ENCODE data around the gene LAMB1.

The LAMB1 gene

DNA sequence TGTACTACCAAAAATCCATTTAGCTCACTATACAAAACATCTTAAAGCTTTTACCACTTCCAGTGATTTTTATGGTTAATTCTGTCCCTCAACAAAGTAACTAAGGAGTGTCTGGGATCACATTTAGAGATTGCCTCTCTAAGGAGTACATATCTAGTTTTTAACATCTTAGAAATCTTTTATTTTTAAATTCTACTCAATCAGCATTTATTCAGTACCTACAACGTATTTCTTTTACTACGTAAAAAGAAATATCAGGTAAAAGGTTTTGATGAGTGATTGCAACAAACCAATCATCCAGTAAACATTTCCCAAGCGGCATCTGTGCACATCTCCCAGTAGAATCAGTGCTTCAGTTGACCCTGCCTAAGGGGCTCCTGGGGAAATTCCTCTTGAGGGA is 31.9 kb downstream of the LAMB1 start:
- Histone ChIP-seq H3K4me2 (peak overlapping the region in 5 of 11 experiments; percentile 0 to 79 (median 56); a peak in 8 of 22 replicates), H3K27ac (0 out of 22 replicates have a peak overlapping the region, but pooled peaks of 1 of the 11 experiments have one; percentile 18), H3K36me3 (no peaks in the 10 kb centered on the region), H3K9ac (no peak overlapping the region), H3K4me1 (peaks cover 0 to 19% (median 4%) of the 10 kb centered on the region in 10 experiments; a peak in 9 of 20 replicates), H3K9me3 (replicated peaks in 1 of 11) (0 out of 22 replicates have a peak, but pooled peaks cover 0 to 1% (median 0%) of the 10 kb centered on the region in 11 experiments), H4K20me1 (no peaks in the 10 kb centered on the region), H3K27me3 (no peaks in the 10 kb centered on the region), H3K4me3 (no peak overlapping the region)
- no peak for TF ChIP-seq Cebpa-rat (IDR thresholded peaks at IDR 0.05)

GRCh38 chr7:107969856-107970255 is 33.1 kb downstream of the LAMB1 start:
- Histone ChIP-seq H3K4me1 (peaks cover 0 to 19% (median 4%) of the 10 kb centered on the region in 10 experiments; a peak in 9 of 20 replicates), H3K27me3 (no peaks in the 10 kb centered on the region), H3K4me3 (no peak overlapping the region), H3K9ac (no peak overlapping the region), H3K27ac (no peak overlapping the region), H3K9me3 (replicated peaks in 1 of 11) (0 out of 22 replicates have a peak, but pooled peaks cover 0 to 2% (median 0%) of the 10 kb centered on the region in 11 experiments), H4K20me1 (no peaks in the 10 kb centered on the region), H3K4me2 (no peak overlapping the region), H3K36me3 (no peaks in the 10 kb centered on the region)
- no peak for TF ChIP-seq Cebpa-rat (IDR thresholded peaks at IDR 0.05)

- Histone ChIP-seq H3K4me1 (peaks cover 0 to 19% (median 4%) of the 10 kb centered on the region in 10 experiments; a peak in 9 of 20 replicates), H3K4me3 (no peak overlapping the region), H3K9me3 (replicated peaks in 1 of 11) (peaks cover 0 to 5% (median 0%) of the 10 kb centered on the region in 11 experiments; a peak in 2 of 22 replicates), H4K20me1 (no peaks in the 10 kb centered on the region), H3K36me3 (no peaks in the 10 kb centered on the region), H3K27ac (no peak overlapping the region), H3K27me3 (no peaks in the 10 kb centered on the region), H3K9ac (no peak overlapping the region), H3K4me2 (no peak overlapping the region)
- no peak for TF ChIP-seq Cebpa-rat (IDR thresholded peaks at IDR 0.05)
Measured at GRCh38 chr7:107968449-107968848, 34.5 kb downstream of the LAMB1 start.

GRCh38 chr7:107967420-107967819 is 35.5 kb downstream of the LAMB1 start:
- Histone ChIP-seq H3K4me2 (no peak overlapping the region), H3K27ac (no peak overlapping the region), H3K36me3 (no peaks in the 10 kb centered on the region), H3K4me1 (peaks cover 0 to 19% (median 4%) of the 10 kb centered on the region in 10 experiments; a peak in 9 of 20 replicates), H4K20me1 (no peaks in the 10 kb centered on the region), H3K27me3 (no peaks in the 10 kb centered on the region), H3K9ac (no peak overlapping the region), H3K4me3 (no peak overlapping the region), H3K9me3 (replicated peaks in 1 of 11) (peaks cover 0 to 5% (median 0%) of the 10 kb centered on the region in 11 experiments; a peak in 2 of 22 replicates)
- TF ChIP-seq Cebpa-rat (IDR thresholded peaks at IDR 0.05) = no peak

DNA sequence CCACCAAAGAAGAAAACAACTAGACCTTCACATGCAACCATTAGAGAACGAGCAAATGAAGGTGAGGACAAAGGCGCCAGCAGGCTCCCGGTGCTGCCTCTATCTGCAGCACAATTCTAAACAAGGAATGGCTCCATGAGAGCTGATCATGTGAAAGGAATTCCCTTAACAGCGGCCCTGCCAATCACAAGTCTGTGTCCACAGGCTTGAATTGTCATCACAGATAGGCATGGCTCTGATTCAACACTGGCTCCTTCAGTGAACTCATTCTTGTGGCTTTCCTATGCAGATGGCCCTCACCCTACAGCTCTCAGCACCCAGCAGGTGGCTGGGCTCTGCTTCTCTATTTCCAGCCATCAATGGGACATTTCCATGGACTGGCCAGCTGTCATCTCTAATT is 36.2 kb downstream of the LAMB1 start:
- Histone ChIP-seq H3K4me3 (no peak overlapping the region), H4K20me1 (no peaks in the 10 kb centered on the region), H3K9me3 (replicated peaks in 1 of 11) (peaks cover 0 to 5% (median 0%) of the 10 kb centered on the region in 11 experiments; a peak in 2 of 22 replicates), H3K4me2 (no peak overlapping the region), H3K27ac (no peak overlapping the region), H3K4me1 (peaks cover 0 to 12% (median 3%) of the 10 kb centered on the region in 10 experiments; a peak in 9 of 20 replicates), H3K27me3 (no peaks in the 10 kb centered on the region), H3K36me3 (no peaks in the 10 kb centered on the region), H3K9ac (no peak overlapping the region)
- TF ChIP-seq Cebpa-rat (IDR thresholded peaks at IDR 0.05) = no peak

DNA sequence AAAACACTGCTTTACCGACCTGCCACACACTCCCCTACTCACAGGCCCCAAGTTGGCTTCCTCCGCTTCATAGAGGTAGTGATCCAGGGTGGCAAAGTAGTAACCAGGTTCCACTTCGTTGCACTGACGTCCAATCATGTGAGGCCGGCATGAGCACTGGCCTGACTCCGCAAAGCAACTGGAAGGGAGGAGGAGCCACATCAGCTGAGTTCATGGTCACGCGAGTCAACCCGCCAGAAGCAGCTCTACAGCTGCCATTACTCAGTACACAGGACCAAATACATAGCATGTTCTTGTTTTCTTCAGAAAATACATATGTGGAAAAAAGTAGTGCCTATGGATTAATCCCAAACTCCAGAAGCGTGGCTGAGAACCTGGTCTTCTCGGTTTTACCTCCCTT is 38.5 kb downstream of the LAMB1 start:
- Histone ChIP-seq H3K4me2 (no peak overlapping the region), H3K4me1 (peaks cover 0 to 4% (median 0%) of the 10 kb centered on the region in 10 experiments; a peak in 6 of 20 replicates), H3K27me3 (no peaks in the 10 kb centered on the region), H3K4me3 (no peak overlapping the region), H4K20me1 (no peaks in the 10 kb centered on the region), H3K9me3 (replicated peaks in 1 of 11) (peaks cover 0 to 5% (median 0%) of the 10 kb centered on the region in 11 experiments; a peak in 2 of 22 replicates), H3K9ac (no peak overlapping the region), H3K27ac (no peak overlapping the region), H3K36me3 (no peaks in the 10 kb centered on the region)
- no peak for TF ChIP-seq Cebpa-rat (IDR thresholded peaks at IDR 0.05)

- Histone ChIP-seq H3K4me2 (no peak overlapping the region), H3K9me3 (replicated peaks in 1 of 11) (peaks cover 0 to 5% (median 0%) of the 10 kb centered on the region in 11 experiments; a peak in 2 of 22 replicates), H3K4me3 (no peak overlapping the region), H3K9ac (no peak overlapping the region), H3K27me3 (no peaks in the 10 kb centered on the region), H4K20me1 (no peaks in the 10 kb centered on the region), H3K4me1 (peaks cover 0 to 21% (median 0%) of the 10 kb centered on the region in 10 experiments; a peak in 6 of 20 replicates), H3K36me3 (no peaks in the 10 kb centered on the region), H3K27ac (no peak overlapping the region)
- no peak for TF ChIP-seq Cebpa-rat (IDR thresholded peaks at IDR 0.05)
Measured at GRCh38 chr7:107962817-107963216, 40.1 kb downstream of the LAMB1 start.

- Histone ChIP-seq H3K27ac (no peak overlapping the region), H3K36me3 (no peaks in the 10 kb centered on the region), H3K9ac (no peak overlapping the region), H4K20me1 (no peaks in the 10 kb centered on the region), H3K4me3 (no peak overlapping the region), H3K4me1 (peaks cover 0 to 29% (median 0%) of the 10 kb centered on the region in 10 experiments; a peak in 6 of 20 replicates), H3K27me3 (no peaks in the 10 kb centered on the region), H3K4me2 (no peak overlapping the region), H3K9me3 (replicated peaks in 1 of 11) (peaks cover 0 to 5% (median 0%) of the 10 kb centered on the region in 11 experiments; a peak in 2 of 22 replicates)
- TF ChIP-seq Cebpa-rat (IDR thresholded peaks at IDR 0.05) = no peak
Measured at GRCh38 chr7:107961405-107961804, 41.6 kb downstream of the LAMB1 start.

GRCh38 chr7:107960272-107960671 is 42.7 kb downstream of the LAMB1 start:
- TF ChIP-seq Cebpa-rat (IDR thresholded peaks at IDR 0.05) = no peak
- Histone ChIP-seq H3K27ac (no peak overlapping the region), H4K20me1 (no peaks in the 10 kb centered on the region), H3K4me2 (no peak overlapping the region), H3K9me3 (replicated peaks in 1 of 11) (peaks cover 0 to 5% (median 0%) of the 10 kb centered on the region in 11 experiments; a peak in 2 of 22 replicates), H3K4me1 (peaks cover 0 to 29% (median 0%) of the 10 kb centered on the region in 10 experiments; a peak in 6 of 20 replicates), H3K36me3 (no peaks in the 10 kb centered on the region), H3K4me3 (no peak overlapping the region), H3K27me3 (no peaks in the 10 kb centered on the region), H3K9ac (no peak overlapping the region)

DNA sequence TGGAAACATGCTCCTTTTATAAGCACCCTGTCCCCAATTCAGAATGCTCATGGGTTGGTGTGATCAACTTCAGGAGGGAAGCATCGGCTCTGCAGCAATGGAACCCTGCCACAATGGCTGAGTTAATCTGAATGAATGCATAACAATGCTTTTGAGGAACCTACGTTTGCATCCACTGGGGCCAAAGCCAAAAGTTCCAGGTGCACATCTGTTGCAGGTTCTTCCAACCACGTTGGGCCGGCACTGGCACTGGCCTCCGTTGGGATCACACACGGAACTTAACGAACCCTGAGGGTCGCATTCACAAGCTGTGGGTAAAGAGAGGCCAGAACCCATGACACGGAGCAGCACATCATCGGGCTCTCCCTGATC is 43.4 kb downstream of the LAMB1 start:
- Histone ChIP-seq H3K36me3 (no peaks in the 10 kb centered on the region), H3K9me3 (replicated peaks in 1 of 11) (peaks cover 0 to 5% (median 0%) of the 10 kb centered on the region in 11 experiments; a peak in 2 of 22 replicates)

More for the DNA sequence above, 43.4 kb downstream of the LAMB1 start:
- H4K20me1 ChIP-seq = no peaks in the 10 kb centered on the region
- TF ChIP-seq Cebpa-rat (IDR thresholded peaks at IDR 0.05) = no peak
- no peak overlapping the region for H3K9ac ChIP-seq
- peak overlapping the region in 1 of 11 experiments; percentile 59; a peak in 1 of 22 replicates for H3K27ac ChIP-seq
- peaks cover 0 to 29% (median 0%) of the 10 kb centered on the region in 10 experiments; a peak in 6 of 20 replicates for H3K4me1 ChIP-seq
- H3K4me2 ChIP-seq = peak overlapping the region in 3 of 11 experiments; percentile 44 to 71 (median 70); a peak in 6 of 22 replicates
- H3K4me3 ChIP-seq = no peak overlapping the region
- no peaks in the 10 kb centered on the region for H3K27me3 ChIP-seq
